Psoas muscle (tissue), 8 donors: Measurements from ENCODE around the gene HMOX1. TPM values are rescaled to one million over a fixed set of nuclear protein-coding genes. Genes with fewer than 3 reads are reported as not detected.

ENCODE experiments used
- ATAC-seq, 4 donors: fragments of 200-7000 bp; cut with Tn5 transposase; one replicate each; pipeline ENCODE4 v1.9.1; 2020; ENCODE audit warnings: moderate library complexity in 3 of 4, mild to moderate bottlenecking in 2 of 4
- DNase-seq, 2 donors: peaks; one replicate each; pipeline ENCODE4 v3.0.0-alpha.2; 2020
- H3K27ac ChIP-seq: fragments of 200-600 bp; one replicate; pipeline ENCODE4 v1.8.0; 2022
- H3K27me3 ChIP-seq, 3 donors: fragments of 200-600 bp in 1 of 3; one replicate each; pipeline versions ENCODE4 v1.6.1 to v1.8.0; 2013 to 2022; ENCODE audit warnings: low read length in 2 of 3, mild to moderate bottlenecking in 2 of 3, moderate library complexity in 1 of 3; ENCODE audit not compliant: insufficient read depth in 3 of 3
- H3K36me3 ChIP-seq, 2 donors: fragments of 200-600 bp in 1 of 2; one replicate each; pipeline versions ENCODE4 v1.6.1 to v1.8.0; 2013 to 2022; ENCODE audit warnings: low read depth in 1 of 2, mild to moderate bottlenecking in 1 of 2, moderate library complexity in 1 of 2; ENCODE audit not compliant: insufficient read depth in 1 of 2
- H3K4me1 ChIP-seq: fragments of 200-600 bp; one replicate; pipeline ENCODE4 v1.8.0; 2022
- H3K4me3 ChIP-seq: fragments of 200-600 bp; one replicate; pipeline ENCODE4 v1.8.0; 2022; ENCODE audit warnings: mild to moderate bottlenecking
- H3K9me3 ChIP-seq: fragments of 200-600 bp; one replicate; pipeline ENCODE4 v1.8.0; 2022
- WGBS, 3 donors: extraction: QIAGEN DNeasy Blood & Tissue Kit; methylation state at CpG; one replicate each; pipeline versions ENCODE4 v1.1.6 to v1.1.7; 2013; 5-methylcytosine and 5-hydroxymethylcytosine counted together
- intact Hi-C, 2 donors: fragments of 100-400 bp; cut with DNase I; formaldehyde crosslinking; loops; one replicate each; pipeline versions ENCODE4 v1.11.0 to v1.14.2; 2022
- polyA plus RNA-seq, 3 donors: library from polyadenylated mRNA; stranded (reverse); fragments of 200-250 nt; gene quantifications; one replicate each; pipeline ENCODE4 v1.2.3, GENCODE V29; 2013
- total RNA-seq, 4 donors: library from RNA; stranded (reverse); fragmentation: NEBNext Ultra II Directional in 2 of 4; extraction: Animal tissue kit (Norgen Biotek cat#: 25700) in 2 of 4; gene quantifications; one replicate each; pipeline versions ENCODE4 v1.2.1 to v1.2.4, GENCODE V29; 2021 to 2023
- TF ChIP-seq, protein P1 (sequence below): fragments of 200-600 bp; IDR thresholded peaks from one replicate; pipeline ENCODE4 v1.8.0; 2022; ENCODE audit warnings: antibody characterized with exemption
- donor health status: healthy with polysubstance abuse.
- donor health status: DM: no; HTN: no; CAD: no; lungs with moderate emphysema.
- donor health status: Bipolar disorder and iron deficiency.
- donor health status: healthy.
- donor health status: DM: yes; HTN: yes; CAD: no.
- donor health status: DM: no; HTN: no; CAD: no.
- donor health status: DM: no; HTN: no; CAD: no.
- donor health status: DM: yes; HTN: yes; CAD: no.

HMOX1 gene
- total and polyA plus RNA-seq, 7 donors: 20.5 to 249 (median 75.0) TPM

- Histone ChIP-seq H3K27ac (no peak overlapping the region), H3K4me1 (no peaks in the 10 kb centered on the region), H3K36me3 (no peaks in the 10 kb centered on the region), H3K4me3 (no peak overlapping the region), H3K9me3 (no peaks in the 10 kb centered on the region), H3K27me3 (no peaks in the 10 kb centered on the region)
- intact Hi-C loops: loop anchor here in 1 of 2 donors (5.0 kb wide), 1 partner anchor 134 kb away; no protein-coding TSS in a partner anchor
- ATAC-seq (no peak), DNase-seq (no peak)
- TF ChIP-seq, protein P1, sequence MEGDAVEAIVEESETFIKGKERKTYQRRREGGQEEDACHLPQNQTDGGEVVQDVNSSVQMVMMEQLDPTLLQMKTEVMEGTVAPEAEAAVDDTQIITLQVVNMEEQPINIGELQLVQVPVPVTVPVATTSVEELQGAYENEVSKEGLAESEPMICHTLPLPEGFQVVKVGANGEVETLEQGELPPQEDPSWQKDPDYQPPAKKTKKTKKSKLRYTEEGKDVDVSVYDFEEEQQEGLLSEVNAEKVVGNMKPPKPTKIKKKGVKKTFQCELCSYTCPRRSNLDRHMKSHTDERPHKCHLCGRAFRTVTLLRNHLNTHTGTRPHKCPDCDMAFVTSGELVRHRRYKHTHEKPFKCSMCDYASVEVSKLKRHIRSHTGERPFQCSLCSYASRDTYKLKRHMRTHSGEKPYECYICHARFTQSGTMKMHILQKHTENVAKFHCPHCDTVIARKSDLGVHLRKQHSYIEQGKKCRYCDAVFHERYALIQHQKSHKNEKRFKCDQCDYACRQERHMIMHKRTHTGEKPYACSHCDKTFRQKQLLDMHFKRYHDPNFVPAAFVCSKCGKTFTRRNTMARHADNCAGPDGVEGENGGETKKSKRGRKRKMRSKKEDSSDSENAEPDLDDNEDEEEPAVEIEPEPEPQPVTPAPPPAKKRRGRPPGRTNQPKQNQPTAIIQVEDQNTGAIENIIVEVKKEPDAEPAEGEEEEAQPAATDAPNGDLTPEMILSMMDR: no peak
- WGBS, 3 donors: 79 to 84% (median 81%) methylated on average over 6 of the region's 6 CpGs
Observed at GRCh38 chr22:35443338-35443737, 62.4 kb downstream of the HMOX1 start.

Other genes starting within 250 kb of the HMOX1 start
- gene HMGXB4, start 123.6 kb upstream of the HMOX1 start, total RNA-seq: 10 to 100 TPM in 3 of 4 donors, 1 to 10 TPM in 1; 7.1 to 12.4 (median 11.3) TPM
- 1 to 10 TPM; 6.0 to 9.7 (median 6.5) TPM for gene HMGXB4, start 123.6 kb upstream of the HMOX1 start, polyA plus RNA-seq
- gene TOM1, start 81.2 kb upstream of the HMOX1 start, total RNA-seq: 100 to 1,000 TPM in 3 of 4 donors, 10 to 100 TPM in 1; 91.7 to 187 (median 156) TPM
- 100 to 1,000 TPM in 1 of 3 donors, 10 to 100 TPM in 2; 69.7 to 116 (median 92.4) TPM for gene TOM1, start 81.2 kb upstream of the HMOX1 start, polyA plus RNA-seq
- 10 to 100 TPM in 3 of 4 donors, 1 to 10 TPM in 1; 9.1 to 13.6 (median 10.9) TPM for gene MCM5, start 19.0 kb downstream of the HMOX1 start, total RNA-seq
- 1 to 10 TPM; 6.4 to 7.3 (median 6.9) TPM for gene MCM5, start 19.0 kb downstream of the HMOX1 start, polyA plus RNA-seq
- gene RASD2, start 159.7 kb downstream of the HMOX1 start, total RNA-seq: 1 to 10 TPM; 3.5 to 6.1 (median 3.7) TPM
- 1 to 10 TPM; 2.0 to 2.1 (median 2.1) TPM for gene RASD2, start 159.7 kb downstream of the HMOX1 start, polyA plus RNA-seq
- 1,000 to 10,000 TPM; 6,836 to 9,981 (median 8,612) TPM for gene MB, start 236.2 kb downstream of the HMOX1 start, total RNA-seq
- gene MB, start 236.2 kb downstream of the HMOX1 start, polyA plus RNA-seq: over 10,000 TPM in 2 of 3 donors, 1,000 to 10,000 TPM in 1; 9,385 to 12,606 (median 10,019) TPM